Endodermal cell (in vitro differentiated cells): ENCODE data around the gene CPE. TPM values are rescaled to one million over a fixed set of nuclear protein-coding genes. Genes with fewer than 3 reads are reported as not detected.

ENCODE experiments used
- DNase-seq: peaks from one replicate; pipeline ENCODE4 v3.0.0-alpha.2; 2017
- H3K27ac ChIP-seq: 2 replicates; pipeline ENCODE4 v1.5.1; 2013; ENCODE audit warnings: mild to moderate bottlenecking, low read depth, low read length, moderate library complexity
- H3K27me3 ChIP-seq: 2 replicates; pipeline ENCODE4 v1.6.1; 2013; ENCODE audit warnings: mild to moderate bottlenecking, low read length, moderate library complexity; ENCODE audit not compliant: insufficient read depth, control insufficient read depth, poor library complexity, severe bottlenecking
- H3K36me3 ChIP-seq: 2 replicates; pipeline ENCODE4 v1.7.0; 2013; ENCODE audit warnings: mild to moderate bottlenecking, low read length, moderate library complexity; ENCODE audit not compliant: control insufficient read depth, insufficient read depth
- H3K4me1 ChIP-seq: one replicate; pipeline ENCODE4 v1.7.0; 2013; ENCODE audit warnings: low read length; ENCODE audit not compliant: control insufficient read depth, insufficient read depth
- H3K4me3 ChIP-seq: 2 replicates; pipeline ENCODE4 v1.5.1; 2013; ENCODE audit warnings: mild to moderate bottlenecking, low read length, moderate library complexity
- H3K9ac ChIP-seq: 2 replicates; pipeline ENCODE4 v1.6.1; 2013; ENCODE audit warnings: mild to moderate bottlenecking, low read length, moderate library complexity; ENCODE audit not compliant: poor library complexity, severe bottlenecking; ENCODE audit errors: extremely low read depth
- H3K9me3 ChIP-seq: 2 replicates; pipeline ENCODE4 v1.6.1; 2013; ENCODE audit warnings: mild to moderate bottlenecking, low read length, moderate library complexity; ENCODE audit not compliant: control insufficient read depth
- H3K27ac Mint-ChIP-seq: 2 replicates; pipeline ENCODE4 v1.8.0; 2020; ENCODE audit warnings: mixed read lengths
- H3K27me3 Mint-ChIP-seq: 2 replicates; pipeline ENCODE4 v1.8.0; 2021; ENCODE audit warnings: mild to moderate bottlenecking, mixed read lengths; ENCODE audit not compliant: insufficient read depth
- H3K36me3 Mint-ChIP-seq: 2 replicates; pipeline ENCODE4 v1.8.0; 2020; ENCODE audit warnings: low read depth, mixed read lengths
- H3K4me1 Mint-ChIP-seq: 2 replicates; pipeline ENCODE4 v1.8.0; 2020; ENCODE audit warnings: mixed read lengths
- H3K4me3 Mint-ChIP-seq: 2 replicates; pipeline ENCODE4 v1.8.0; 2020; ENCODE audit warnings: mild to moderate bottlenecking, moderate library complexity, mixed read lengths
- H3K9me3 Mint-ChIP-seq: 2 replicates; pipeline ENCODE4 v1.8.0; 2020; ENCODE audit warnings: mild to moderate bottlenecking, mixed read lengths
- WGBS, 2 experiments: methylation state at CpG; one replicate each; pipeline versions ENCODE4 v1.1.5 to v1.1.7; 2013; ENCODE audit warnings: missing lambda C conversion rate in 2 of 2, mixed read lengths in 1 of 2; ENCODE audit not compliant: insufficient coverage in 1 of 2, insufficient read length in 1 of 2; 5-methylcytosine and 5-hydroxymethylcytosine counted together
- total RNA-seq, 2 donors: library from RNA; stranded (reverse); fragmentation: NEBNext Ultra II Directional in 1 of 2; extraction: Animal tissue kit (Norgen Biotek cat#: 25700) in 1 of 2; gene quantifications; 2 replicates in 1 of 2; 3 replicates in 1 of 2; pipeline ENCODE4 v1.2.1, GENCODE V29; 2021
- TF ChIP-seq, protein P1 (sequence below): fragments of 200-600 bp; sonication (generic); conservative IDR thresholded peaks from 2 replicates; pipeline ENCODE4 v1.5.0; 2021; ENCODE audit warnings: antibody characterized with exemption, mild to moderate bottlenecking

The CPE gene
- total RNA-seq, 2 donors from 2014 or later: 237 to 298 TPM

DNA sequence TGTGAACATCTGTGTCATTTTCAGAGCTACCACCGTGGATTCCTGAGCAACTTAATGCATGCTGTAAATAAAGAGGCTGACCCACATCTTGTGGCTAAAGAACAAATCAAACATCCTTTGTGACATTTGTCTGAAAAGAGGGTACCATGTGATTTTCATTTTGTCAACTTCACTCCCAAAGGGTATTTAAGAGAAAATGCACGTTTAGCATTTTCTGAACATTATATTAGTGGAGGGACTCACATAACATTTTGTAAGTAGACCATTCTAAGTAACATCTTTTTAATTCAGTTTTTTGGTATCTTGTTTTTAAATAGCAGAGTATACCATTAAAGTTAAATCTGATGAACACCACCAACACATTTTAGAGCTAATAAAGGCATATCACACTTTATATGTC is 17.0 kb upstream of the CPE start:
- TF ChIP-seq, protein P1, sequence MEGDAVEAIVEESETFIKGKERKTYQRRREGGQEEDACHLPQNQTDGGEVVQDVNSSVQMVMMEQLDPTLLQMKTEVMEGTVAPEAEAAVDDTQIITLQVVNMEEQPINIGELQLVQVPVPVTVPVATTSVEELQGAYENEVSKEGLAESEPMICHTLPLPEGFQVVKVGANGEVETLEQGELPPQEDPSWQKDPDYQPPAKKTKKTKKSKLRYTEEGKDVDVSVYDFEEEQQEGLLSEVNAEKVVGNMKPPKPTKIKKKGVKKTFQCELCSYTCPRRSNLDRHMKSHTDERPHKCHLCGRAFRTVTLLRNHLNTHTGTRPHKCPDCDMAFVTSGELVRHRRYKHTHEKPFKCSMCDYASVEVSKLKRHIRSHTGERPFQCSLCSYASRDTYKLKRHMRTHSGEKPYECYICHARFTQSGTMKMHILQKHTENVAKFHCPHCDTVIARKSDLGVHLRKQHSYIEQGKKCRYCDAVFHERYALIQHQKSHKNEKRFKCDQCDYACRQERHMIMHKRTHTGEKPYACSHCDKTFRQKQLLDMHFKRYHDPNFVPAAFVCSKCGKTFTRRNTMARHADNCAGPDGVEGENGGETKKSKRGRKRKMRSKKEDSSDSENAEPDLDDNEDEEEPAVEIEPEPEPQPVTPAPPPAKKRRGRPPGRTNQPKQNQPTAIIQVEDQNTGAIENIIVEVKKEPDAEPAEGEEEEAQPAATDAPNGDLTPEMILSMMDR: no peak
- Mint-ChIP-seq H3K4me3 (no peak overlapping the region), H3K27me3 (no peaks in the 10 kb centered on the region), H3K4me1 (peaks cover 12% of the 10 kb centered on the region), H3K9me3 (no peaks in the 10 kb centered on the region), H3K36me3 (no peaks in the 10 kb centered on the region), H3K27ac (no peak overlapping the region)
- no peak overlapping the region for H3K9ac ChIP-seq
- H3K27me3 ChIP-seq: no peaks in the 10 kb centered on the region
- no peak for DNase-seq
- no peaks in the 10 kb centered on the region for H3K9me3 ChIP-seq
- 84% methylated on average over 2 of the region's 2 CpGs; no CpG with 5 or more reads in 1 of the 2 experiments for WGBS, 2 experiments
- no peaks in the 10 kb centered on the region for H3K36me3 ChIP-seq
- no peak overlapping the region for H3K4me3 ChIP-seq
- no peaks in the 10 kb centered on the region for H3K4me1 ChIP-seq
- no peak overlapping the region for H3K27ac ChIP-seq

DNA sequence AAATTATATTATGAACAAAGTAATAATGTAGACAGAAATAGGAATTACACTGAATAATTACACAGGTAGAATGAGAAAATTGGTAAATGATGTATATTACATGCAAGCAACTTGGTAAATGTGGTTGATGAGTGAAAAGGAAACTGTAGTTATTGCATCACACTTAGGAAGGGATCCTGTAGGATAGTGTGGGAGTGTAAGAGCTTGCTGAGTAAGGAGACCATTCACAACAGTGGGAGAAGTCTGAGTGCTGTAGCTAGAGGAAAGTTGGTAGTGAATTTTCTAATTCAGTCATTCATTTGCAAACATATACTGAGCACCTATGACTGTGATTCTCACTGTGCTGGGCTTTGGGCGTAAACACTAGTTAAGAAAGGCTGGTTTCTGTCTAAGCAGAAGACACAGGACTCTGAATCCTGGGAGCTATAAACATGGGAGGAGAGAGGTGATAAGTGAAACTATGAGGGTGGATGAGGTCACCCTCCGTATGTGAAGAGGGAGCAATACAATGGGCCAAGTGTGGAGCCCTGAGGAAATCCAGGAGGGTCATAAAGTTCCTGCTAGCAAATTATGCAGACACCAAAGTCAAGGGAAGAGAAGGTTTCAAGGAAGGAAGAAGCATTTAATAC is 14.2 kb upstream of the CPE start:
- TF ChIP-seq, protein P1: no peak
- H3K9me3 ChIP-seq: no peaks in the 10 kb centered on the region
- Mint-ChIP-seq H3K27ac (no peak overlapping the region), H3K4me3 (no peak overlapping the region), H3K9me3 (no peaks in the 10 kb centered on the region), H3K36me3 (no peaks in the 10 kb centered on the region), H3K4me1 (peaks cover 14% of the 10 kb centered on the region), H3K27me3 (no peaks in the 10 kb centered on the region)
- H3K27me3 ChIP-seq: no peaks in the 10 kb centered on the region
- no peak overlapping the region for H3K9ac ChIP-seq
- no peaks in the 10 kb centered on the region for H3K4me1 ChIP-seq
- WGBS, 2 experiments: 40 to 68% methylated on average over 1 to 2 of the region's 2 CpGs
- H3K36me3 ChIP-seq: no peaks in the 10 kb centered on the region
- no peak overlapping the region for H3K4me3 ChIP-seq
- DNase-seq: no peak
- H3K27ac ChIP-seq: no peak overlapping the region

DNA sequence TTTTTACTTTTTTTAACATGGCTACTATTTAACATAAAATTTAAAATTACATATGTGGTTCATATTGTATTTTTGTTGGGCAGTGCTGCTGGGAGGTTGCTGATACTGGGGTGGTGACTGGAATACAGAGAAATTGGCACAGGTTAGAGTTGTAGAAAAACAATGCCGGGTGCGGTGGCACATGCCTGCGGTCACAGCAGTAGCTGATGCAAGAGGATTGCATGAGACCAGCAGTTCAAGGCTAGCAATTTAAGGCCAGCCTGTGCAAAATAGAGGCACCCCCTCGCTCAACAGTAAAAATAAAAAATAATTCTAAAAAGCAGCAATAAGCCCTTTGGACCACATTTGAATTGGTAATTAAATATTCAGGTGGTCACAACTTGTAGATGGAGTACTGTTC is 11.8 kb upstream of the CPE start:
- H3K4me3 ChIP-seq: no peak overlapping the region
- H3K4me1 ChIP-seq: no peaks in the 10 kb centered on the region
- 87 to 98% methylated on average over 3 to 4 of the region's 4 CpGs for WGBS, 2 experiments
- TF ChIP-seq, protein P1: no peak
- H3K36me3 ChIP-seq: no peaks in the 10 kb centered on the region
- H3K27ac ChIP-seq: no peak overlapping the region
- H3K9me3 ChIP-seq: no peaks in the 10 kb centered on the region
- no peak overlapping the region for H3K9ac ChIP-seq
- H3K9me3 Mint-ChIP-seq: no peaks in the 10 kb centered on the region
- H3K27ac Mint-ChIP-seq: no peak overlapping the region
- no peak overlapping the region for H3K4me3 Mint-ChIP-seq
- no peak for DNase-seq
- H3K27me3 ChIP-seq: no peaks in the 10 kb centered on the region
- H3K4me1 Mint-ChIP-seq: peaks cover 9% of the 10 kb centered on the region
- no peaks in the 10 kb centered on the region for H3K36me3 Mint-ChIP-seq
- H3K27me3 Mint-ChIP-seq: no peaks in the 10 kb centered on the region
